Hepatocyte (in vitro differentiated cells): ENCODE data around the gene TSPEAR. TPM values are rescaled to one million over a fixed set of nuclear protein-coding genes. Genes with fewer than 3 reads are reported as not detected.

Source experiments
- DNase-seq: peaks from one replicate; pipeline ENCODE4 v3.0.0-alpha.2; 2016; ENCODE audit warnings: low spot score
- H2AFZ ChIP-seq: fragments of 200-600 bp; sonication (generic); 2 replicates; pipeline ENCODE4 v1.6.0; 2016; ENCODE audit warnings: antibody characterized with exemption, mild to moderate bottlenecking
- H3K27ac ChIP-seq: fragments of 200-600 bp; sonication (generic); 2 replicates; pipeline ENCODE4 v1.5.1; 2016; ENCODE audit warnings: mild to moderate bottlenecking
- H3K27me3 ChIP-seq: fragments of 200-600 bp; sonication (generic); 2 replicates; pipeline ENCODE4 v1.6.1; 2016
- H3K36me3 ChIP-seq: fragments of 200-600 bp; sonication (generic); replicated peaks from 2 replicates; pipeline ENCODE4 v1.5.1; 2016; ENCODE audit warnings: low read depth; ENCODE audit not compliant: insufficient read depth
- H3K4me1 ChIP-seq: fragments of 200-600 bp; sonication (generic); 2 replicates; pipeline ENCODE4 v1.5.1; 2016; ENCODE audit warnings: mild to moderate bottlenecking, moderate library complexity; ENCODE audit not compliant: insufficient read depth
- H3K4me2 ChIP-seq: fragments of 200-600 bp; sonication (generic); 2 replicates; pipeline ENCODE4 v1.6.0; 2016
- H3K4me3 ChIP-seq: fragments of 200-600 bp; sonication (generic); 2 replicates; pipeline ENCODE4 v1.5.1; 2016; ENCODE audit warnings: mild to moderate bottlenecking
- H3K79me2 ChIP-seq: fragments of 200-600 bp; sonication (generic); 2 replicates; pipeline ENCODE4 v1.6.0; 2017; ENCODE audit warnings: mild to moderate bottlenecking
- H3K9me2 ChIP-seq: fragments of 200-600 bp; sonication (generic); replicated peaks from 2 replicates; pipeline ENCODE4 v1.6.0; 2017; ENCODE audit warnings: mild to moderate bottlenecking; ENCODE audit not compliant: insufficient read depth
- H3K9me3 ChIP-seq: fragments of 200-600 bp; sonication (generic); 2 replicates; pipeline ENCODE4 v1.5.1; 2016; ENCODE audit warnings: low read depth, mild to moderate bottlenecking
- H4K20me1 ChIP-seq: fragments of 200-600 bp; sonication (generic); 2 replicates; pipeline ENCODE4 v1.6.0; 2016; ENCODE audit warnings: mild to moderate bottlenecking; ENCODE audit not compliant: insufficient read depth, poor library complexity, severe bottlenecking
- CTCF ChIP-seq: fragments of 200-600 bp; sonication (generic); IDR thresholded peaks from 2 replicates; pipeline ENCODE4 v1.5.1; 2016; ENCODE audit warnings: antibody characterized with exemption, mild to moderate bottlenecking; ENCODE audit not compliant: poor library complexity
- EZH2 ChIP-seq: fragments of 200-600 bp; sonication (generic); IDR thresholded peaks from 2 replicates; pipeline ENCODE4 v1.6.1; 2016; ENCODE audit warnings: antibody characterized with exemption, mild to moderate bottlenecking, borderline replicate concordance
- EZH2phosphoT487 ChIP-seq: fragments of 200-600 bp; sonication (generic); IDR thresholded peaks from one replicate; pipeline ENCODE4 v1.6.1; 2018; ENCODE audit warnings: antibody characterized with exemption, mild to moderate bottlenecking, low read depth, moderate library complexity; ENCODE audit not compliant: unreplicated experiment, severe bottlenecking
- WGBS: methylation state at CpG from one replicate; pipeline ENCODE4 v1.1.6; 2016; ENCODE audit warnings: low lambda C conversion rate; ENCODE audit errors: missing lambda C conversion rate; 5-methylcytosine and 5-hydroxymethylcytosine counted together
- polyA plus RNA-seq: library from polyadenylated mRNA; unstranded; fragments of >200 nt; fragmentation: Nextera tagmentation; extraction: Ambion mirVana; gene quantifications from 2 replicates; pipeline ENCODE4 v1.2.1, GENCODE V29; 2016
- total RNA-seq: library from RNA; depleted of rRNA; stranded (reverse); fragments of >200 nt; gene quantifications from 2 replicates; pipeline ENCODE4 v1.2.3, GENCODE V29; 2014

The TSPEAR gene
- total and polyA plus RNA-seq, 2 experiments from 2014 or later: 0.35 TPM; not detected in 1

GRCh38 chr21:44463724-44464123, 247.6 kb downstream of the TSPEAR start:
- no peaks in the 10 kb centered on the region for H3K36me3 ChIP-seq
- H3K4me2 ChIP-seq: no peak overlapping the region
- no peak overlapping the region for H2AFZ ChIP-seq
- no peaks in the 10 kb centered on the region for H4K20me1 ChIP-seq
- no peak for TF ChIP-seq EZH2phosphoT487
- TF ChIP-seq EZH2: no peak
- TF ChIP-seq CTCF: no peak
- H3K79me2 ChIP-seq: no peaks in the 10 kb centered on the region
- 86% methylated on average over 30 of the region's 30 CpGs for WGBS
- no peaks in the 10 kb centered on the region for H3K9me3 ChIP-seq
- no peak overlapping the region for H3K4me3 ChIP-seq
- H3K27me3 ChIP-seq: no peaks in the 10 kb centered on the region
- H3K27ac ChIP-seq: no peak overlapping the region
- peaks cover 2% of the 10 kb centered on the region for H3K4me1 ChIP-seq
- DNase-seq: no peak
- no peaks in the 10 kb centered on the region for H3K9me2 ChIP-seq

- WGBS: 93% methylated on average over 8 of the region's 11 CpGs
- H4K20me1 ChIP-seq: no peaks in the 10 kb centered on the region
- DNase-seq: no peak
Observed at GRCh38 chr21:44462834-44463200, 248.6 kb downstream of the TSPEAR start.

GRCh38 chr21:44462086-44462833, 249.1 kb downstream of the TSPEAR start:
- no peaks in the 10 kb centered on the region for H3K79me2 ChIP-seq
- H3K9me3 ChIP-seq: no peaks in the 10 kb centered on the region
- H3K9me2 ChIP-seq: no peaks in the 10 kb centered on the region
- H3K4me2 ChIP-seq: no peak overlapping the region
- H2AFZ ChIP-seq: no peak overlapping the region
- H4K20me1 ChIP-seq: no peaks in the 10 kb centered on the region
- TF ChIP-seq EZH2 (no peak), CTCF (no peak), EZH2phosphoT487 (no peak)
- no peaks in the 10 kb centered on the region for H3K27me3 ChIP-seq
- 88% methylated on average over 25 of the region's 25 CpGs for WGBS
- H3K4me1 ChIP-seq: peaks cover 9% of the 10 kb centered on the region
- no peak for DNase-seq
- H3K36me3 ChIP-seq: no peaks in the 10 kb centered on the region
- no peak overlapping the region for H3K4me3 ChIP-seq
- H3K27ac ChIP-seq: no peak overlapping the region

More at GRCh38 chr21:44462834-44463200, 248.6 kb downstream of the TSPEAR start:
- H3K4me2 ChIP-seq: no peak overlapping the region
- no peak overlapping the region for H3K27ac ChIP-seq
- H3K27me3 ChIP-seq: no peaks in the 10 kb centered on the region
- no peaks in the 10 kb centered on the region for H3K9me3 ChIP-seq
- no peaks in the 10 kb centered on the region for H3K9me2 ChIP-seq
- no peak for TF ChIP-seq CTCF
- no peak for TF ChIP-seq EZH2phosphoT487
- no peak for TF ChIP-seq EZH2
- peaks cover 5% of the 10 kb centered on the region for H3K4me1 ChIP-seq
- H2AFZ ChIP-seq: no peak overlapping the region
- H3K79me2 ChIP-seq: no peaks in the 10 kb centered on the region
- no peaks in the 10 kb centered on the region for H3K36me3 ChIP-seq
- H3K4me3 ChIP-seq: no peak overlapping the region
